IMR-90 (cell line): ENCODE measurements around the gene APPL2. TPM values are rescaled to one million over a fixed set of nuclear protein-coding genes. Genes with fewer than 3 reads are reported as not detected.

ENCODE experiments used
- ATAC-seq: fragments of 200-7000 bp; cut with Tn5 transposase; 2 replicates; pipeline ENCODE4 v1.9.1; 2020; ENCODE audit warnings: low read depth, mild to moderate bottlenecking, moderate library complexity
- BruUV-seq: library from RNA; stranded (reverse); fragments of 400-500 nt; replicated peaks from 2 replicates; lab custom pipeline; 2021; lab: Mats Ljungman, UMichigan
- CTCF ChIA-PET: fragments of 300-600 bp; formaldehyde crosslinking; extraction: SDS; loops from one replicate; lab custom pipeline; 2021; ENCODE audit warnings: antibody characterized with exemption; lab: Yijun Ruan, JAX
- POLR2A ChIA-PET: fragments of 300-600 bp; sonication (Branson Sonifier 250); formaldehyde crosslinking; loops from one replicate; lab custom pipeline; 2022; ENCODE audit warnings: antibody characterized with exemption; ENCODE audit not compliant: unreplicated experiment; lab: Charles Lee
- DNase-seq: peaks from one replicate; pipeline ENCODE4 v3.0.0; 2013
- H2AFZ ChIP-seq: replicated peaks from 2 replicates; pipeline ENCODE3; 2013; ENCODE audit warnings: low read length, mild to moderate bottlenecking; ENCODE audit not compliant: poor library complexity
- H2AK5ac ChIP-seq: 2 replicates; pipeline ENCODE4 v1.6.1; 2013; ENCODE audit warnings: low read depth, low read length, inconsistent platforms
- H2AK9ac ChIP-seq: replicated peaks from 2 replicates; pipeline ENCODE3; 2013; ENCODE audit warnings: mild to moderate bottlenecking, low read depth, low read length, moderate library complexity; ENCODE audit not compliant: poor library complexity
- H2BK120ac ChIP-seq: 2 replicates; pipeline ENCODE4 v1.6.1; 2013; ENCODE audit warnings: low read depth, low read length, inconsistent platforms
- H2BK15ac ChIP-seq: 3 replicates; pipeline ENCODE4 v1.6.1; 2013; ENCODE audit warnings: low read depth, low read length, inconsistent platforms
- H2BK20ac ChIP-seq: 2 replicates; pipeline ENCODE4 v1.6.1; 2013; ENCODE audit warnings: low read depth, mild to moderate bottlenecking, inconsistent platforms, low read length, moderate library complexity
- H2BK5ac ChIP-seq: 2 replicates; pipeline ENCODE4 v1.6.1; 2013; ENCODE audit warnings: mild to moderate bottlenecking, low read depth, low read length, inconsistent platforms; ENCODE audit not compliant: poor library complexity, severe bottlenecking
- H3K14ac ChIP-seq: replicated peaks from 2 replicates; pipeline ENCODE4 v1.6.1; 2013; ENCODE audit warnings: low read depth, low read length, inconsistent platforms
- H3K18ac ChIP-seq: 2 replicates; pipeline ENCODE4 v1.6.1; 2013; ENCODE audit warnings: low read depth, low read length, control low read depth
- H3K23ac ChIP-seq: 2 replicates; pipeline ENCODE4 v1.6.1; 2013; ENCODE audit warnings: low read depth, low read length, inconsistent platforms
- H3K27ac ChIP-seq: 2 replicates; pipeline ENCODE4 v1.5.1; 2013; ENCODE audit warnings: mild to moderate bottlenecking, control low read depth, low read length; ENCODE audit not compliant: insufficient read depth
- H3K27me3 ChIP-seq: 2 replicates; pipeline ENCODE4 v1.6.1; 2013; ENCODE audit warnings: low read length; ENCODE audit not compliant: control insufficient read depth, insufficient read depth
- H3K36me3 ChIP-seq: 2 replicates; pipeline ENCODE4 v1.6.1; 2013; ENCODE audit warnings: low read length, mixed read lengths; ENCODE audit not compliant: control insufficient read depth, insufficient read depth
- H3K4ac ChIP-seq: 2 replicates; pipeline ENCODE4 v1.6.1; 2013; ENCODE audit warnings: low read depth, low read length, inconsistent platforms
- H3K4me1 ChIP-seq: 2 replicates; pipeline ENCODE4 v1.6.1; 2013; ENCODE audit warnings: low read length, mixed read lengths; ENCODE audit not compliant: control insufficient read depth, insufficient read depth
- H3K4me2 ChIP-seq: 2 replicates; pipeline ENCODE4 v1.6.1; 2013; ENCODE audit warnings: low read depth, mild to moderate bottlenecking, control low read depth, low read length, moderate library complexity
- H3K4me3 ChIP-seq: 2 replicates; pipeline ENCODE4 v1.5.1; 2013; ENCODE audit warnings: low read depth, mild to moderate bottlenecking, control low read depth, low read length, moderate library complexity; ENCODE audit not compliant: insufficient read depth
- H3K56ac ChIP-seq: 2 replicates; pipeline ENCODE4 v1.6.1; 2013; ENCODE audit warnings: low read length, inconsistent platforms; ENCODE audit not compliant: insufficient read depth; ENCODE audit errors: extremely low read depth
- H3K79me1 ChIP-seq, 2 experiments: 2 replicates each; pipeline ENCODE4 v1.6.1; 2013; ENCODE audit warnings: low read length in 2 of 2, inconsistent platforms in 1 of 2, low read depth in 1 of 2
- H3K9ac ChIP-seq: 2 replicates; pipeline ENCODE4 v1.6.1; 2013; ENCODE audit warnings: low read depth, low read length, control low read depth
- H3K9me1 ChIP-seq: 2 replicates; pipeline ENCODE4 v1.6.1; 2013; ENCODE audit warnings: low read length, inconsistent platforms; ENCODE audit not compliant: insufficient read depth
- H3K9me3 ChIP-seq: 2 replicates; pipeline ENCODE4 v1.6.1; 2013; ENCODE audit warnings: low read length; ENCODE audit not compliant: control insufficient read depth, insufficient read depth
- H4K20me1 ChIP-seq: 2 replicates; pipeline ENCODE4 v1.6.1; 2013; ENCODE audit warnings: low read length, inconsistent platforms; ENCODE audit not compliant: insufficient read depth
- H4K5ac ChIP-seq: 2 replicates; pipeline ENCODE4 v1.6.1; 2013; ENCODE audit warnings: mild to moderate bottlenecking, low read depth, low read length, control low read depth
- H4K8ac ChIP-seq, 2 experiments: 2 replicates each; pipeline ENCODE4 v1.6.1; 2013; ENCODE audit warnings: low read depth in 2 of 2, low read length in 2 of 2, control low read depth in 1 of 2, inconsistent platforms in 1 of 2
- H4K91ac ChIP-seq: 2 replicates; pipeline ENCODE4 v1.6.1; 2013; ENCODE audit warnings: low read depth, low read length, inconsistent platforms; ENCODE audit not compliant: insufficient read depth
- BHLHE40 ChIP-seq: fragments of 150-350 bp; IDR thresholded peaks from 2 replicates; pipeline ENCODE4 v1.6.1; 2016; ENCODE audit warnings: mild to moderate bottlenecking, low read depth, low read length
- CEBPB ChIP-seq: IDR thresholded peaks from 2 replicates; pipeline ENCODE4 v1.6.1; 2012; ENCODE audit warnings: low read depth, low read length, improper control_type of control experiment
- CHD1 ChIP-seq: IDR thresholded peaks from 2 replicates; pipeline ENCODE4 v1.6.1; 2012; ENCODE audit warnings: low read depth, low read length, improper control_type of control experiment
- FOS ChIP-seq: fragments of 150-350 bp; IDR thresholded peaks from 2 replicates; pipeline ENCODE4 v1.6.1; 2016; ENCODE audit warnings: low read depth, low read length
- MAFK ChIP-seq: IDR thresholded peaks from 2 replicates; pipeline ENCODE4 v1.6.1; 2012; ENCODE audit warnings: low read depth, low read length, improper control_type of control experiment
- MAZ ChIP-seq: IDR thresholded peaks from 2 replicates; pipeline ENCODE4 v1.6.1; 2012; ENCODE audit warnings: low read depth, mild to moderate bottlenecking, low read length, improper control_type of control experiment, moderate library complexity, borderline replicate concordance
- MXI1 ChIP-seq: IDR thresholded peaks from 2 replicates; pipeline ENCODE4 v1.6.1; 2012; ENCODE audit warnings: low read depth, mild to moderate bottlenecking, low read length, moderate library complexity, borderline replicate concordance
- NFE2L2 ChIP-seq: fragments of 150-350 bp; IDR thresholded peaks from 2 replicates; pipeline ENCODE4 v1.6.1; 2016; ENCODE audit warnings: low read depth, mild to moderate bottlenecking, low read length
- POLR2A ChIP-seq: IDR thresholded peaks from 2 replicates; pipeline ENCODE4 v1.6.1; 2012; ENCODE audit warnings: mild to moderate bottlenecking, low read depth, low read length
- RAD21 ChIP-seq: IDR thresholded peaks from 2 replicates; pipeline ENCODE4 v1.6.1; 2012; ENCODE audit warnings: low read length, improper control_type of control experiment
- RFX5 ChIP-seq: IDR thresholded peaks from 2 replicates; pipeline ENCODE4 v1.8.0; 2012; ENCODE audit warnings: low read depth, mild to moderate bottlenecking, low read length, moderate library complexity
- SMC3 ChIP-seq: fragments of 150-350 bp; IDR thresholded peaks from 2 replicates; pipeline ENCODE4 v1.6.1; 2016; ENCODE audit warnings: low read depth, mild to moderate bottlenecking, antibody characterized with exemption, low read length, moderate library complexity
- WGBS, 2 experiments: methylation state at CpG; one replicate each; pipeline versions ENCODE4 v1.1.5 to v1.1.7; 2013; ENCODE audit warnings: missing lambda C conversion rate in 2 of 2; ENCODE audit not compliant: insufficient read length in 1 of 2; ENCODE audit errors: extremely low coverage in 2 of 2; 5-methylcytosine and 5-hydroxymethylcytosine counted together
- dilution Hi-C: fragments of 300-500 bp; cut with HindIII; formaldehyde crosslinking; loops from one replicate; pipeline ENCODE4 v1.14.3; 2018; ENCODE audit warnings: low sequenced_read_pairs; ENCODE audit not compliant: unreplicated experiment
- in situ Hi-C: fragments of 300-500 bp; cut with MboI; formaldehyde crosslinking; loops from 3 replicates; pipeline ENCODE4 v1.14.3; 2019; ENCODE audit warnings: low sequenced_read_pairs, inconsistent platforms, mixed read lengths
- intact Hi-C: fragments of 100-400 bp; cut with micrococcal nuclease; formaldehyde crosslinking; loops from 2 replicates; pipeline ENCODE4 v1.10.0; 2022
- polyA plus RNA-seq, 3 experiments: library from polyadenylated mRNA; depleted of rRNA; stranded (reverse); fragments of >200 nt; gene quantifications; 2 replicates each; pipeline ENCODE4 v1.2.3, GENCODE V29; 2012; ENCODE audit warnings: low replicate concordance in 1 of 3
- total RNA-seq: library from RNA; depleted of rRNA; stranded (reverse); fragments of >200 nt; gene quantifications from 2 replicates; pipeline ENCODE4 v1.2.3, GENCODE V29; 2012
- TF ChIP-seq, protein P1 (sequence below): conservative IDR thresholded peaks from 2 replicates; pipeline ENCODE4 v1.5.1; 2012; ENCODE audit warnings: mild to moderate bottlenecking, low read depth, low read length, improper control_type of control experiment
- TF ChIP-seq, protein P2 (sequence below): fragments of 150-350 bp; IDR thresholded peaks from 2 replicates; pipeline ENCODE4 v1.6.1; 2016; ENCODE audit warnings: low read depth, mild to moderate bottlenecking, low read length, moderate library complexity, borderline replicate concordance

The APPL2 gene
- total and polyA plus RNA-seq, 2 of the 4 experiments (the other 2 are of a cell fraction) = 42.3 to 65.8 TPM

DNA sequence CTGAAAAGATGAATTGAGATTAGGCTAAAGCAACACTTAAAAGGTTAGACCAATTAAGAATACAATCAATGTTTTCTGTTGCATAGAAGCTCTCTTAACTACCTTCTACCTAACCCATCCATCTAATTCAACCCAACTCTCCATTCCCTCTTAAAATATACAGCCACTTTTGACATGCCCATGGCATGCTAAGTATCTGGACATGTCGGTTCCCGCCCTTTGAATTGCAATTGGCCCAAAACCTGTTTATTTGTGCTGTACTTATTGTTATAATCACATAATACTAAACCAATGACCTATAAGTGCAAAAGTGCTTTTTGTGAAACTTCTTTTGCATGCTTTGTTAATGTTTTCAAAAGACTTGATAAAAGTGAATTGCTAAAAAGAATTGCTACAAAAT, 37.6 kb upstream of the APPL2 start:
- H3K27ac ChIP-seq = no peak overlapping the region
- WGBS, 2 experiments = no CpG with 5 or more reads among the region's 2 CpGs
- no peak overlapping the region for H2AK9ac ChIP-seq
- H3K27me3 ChIP-seq = no peaks in the 10 kb centered on the region
- no peak overlapping the region for H2AFZ ChIP-seq
- H3K18ac ChIP-seq = no peak overlapping the region
- CTCF ChIA-PET = interaction anchor here (1.0 kb wide), 1 partner anchor 48 kb away, joined by 3 read pairs; no protein-coding TSS in a partner anchor
- DNase-seq (no peak), ATAC-seq (no peak)
- H4K5ac ChIP-seq = no peak overlapping the region
- no peak overlapping the region for H3K4ac ChIP-seq
- H3K4me2 ChIP-seq = no peak overlapping the region
- no peak overlapping the region for H4K91ac ChIP-seq
- in situ Hi-C loops = no loop called here
- no peak overlapping the region for H2BK120ac ChIP-seq
- no peak overlapping the region for H3K23ac ChIP-seq
- TF ChIP-seq MAZ (no peak), BHLHE40 (no peak), CEBPB (no peak), RFX5 (no peak), NFE2L2 (no peak), MAFK (no peak), POLR2A (no peak), CHD1 (no peak), SMC3 (no peak), MXI1 (no peak), RAD21 (no peak), FOS (no peak)
- TF ChIP-seq, protein P1, sequence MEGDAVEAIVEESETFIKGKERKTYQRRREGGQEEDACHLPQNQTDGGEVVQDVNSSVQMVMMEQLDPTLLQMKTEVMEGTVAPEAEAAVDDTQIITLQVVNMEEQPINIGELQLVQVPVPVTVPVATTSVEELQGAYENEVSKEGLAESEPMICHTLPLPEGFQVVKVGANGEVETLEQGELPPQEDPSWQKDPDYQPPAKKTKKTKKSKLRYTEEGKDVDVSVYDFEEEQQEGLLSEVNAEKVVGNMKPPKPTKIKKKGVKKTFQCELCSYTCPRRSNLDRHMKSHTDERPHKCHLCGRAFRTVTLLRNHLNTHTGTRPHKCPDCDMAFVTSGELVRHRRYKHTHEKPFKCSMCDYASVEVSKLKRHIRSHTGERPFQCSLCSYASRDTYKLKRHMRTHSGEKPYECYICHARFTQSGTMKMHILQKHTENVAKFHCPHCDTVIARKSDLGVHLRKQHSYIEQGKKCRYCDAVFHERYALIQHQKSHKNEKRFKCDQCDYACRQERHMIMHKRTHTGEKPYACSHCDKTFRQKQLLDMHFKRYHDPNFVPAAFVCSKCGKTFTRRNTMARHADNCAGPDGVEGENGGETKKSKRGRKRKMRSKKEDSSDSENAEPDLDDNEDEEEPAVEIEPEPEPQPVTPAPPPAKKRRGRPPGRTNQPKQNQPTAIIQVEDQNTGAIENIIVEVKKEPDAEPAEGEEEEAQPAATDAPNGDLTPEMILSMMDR = no peak
- TF ChIP-seq, protein P2, sequence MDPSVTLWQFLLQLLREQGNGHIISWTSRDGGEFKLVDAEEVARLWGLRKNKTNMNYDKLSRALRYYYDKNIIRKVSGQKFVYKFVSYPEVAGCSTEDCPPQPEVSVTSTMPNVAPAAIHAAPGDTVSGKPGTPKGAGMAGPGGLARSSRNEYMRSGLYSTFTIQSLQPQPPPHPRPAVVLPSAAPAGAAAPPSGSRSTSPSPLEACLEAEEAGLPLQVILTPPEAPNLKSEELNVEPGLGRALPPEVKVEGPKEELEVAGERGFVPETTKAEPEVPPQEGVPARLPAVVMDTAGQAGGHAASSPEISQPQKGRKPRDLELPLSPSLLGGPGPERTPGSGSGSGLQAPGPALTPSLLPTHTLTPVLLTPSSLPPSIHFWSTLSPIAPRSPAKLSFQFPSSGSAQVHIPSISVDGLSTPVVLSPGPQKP = no peak
- dilution Hi-C loops = no loop called here
- no peaks in the 10 kb centered on the region for H3K36me3 ChIP-seq
- POLR2A ChIA-PET = no interaction called here
- no peak overlapping the region for H2BK15ac ChIP-seq
- H3K4me1 ChIP-seq = peaks cover 7% of the 10 kb centered on the region
- 0 out of 4 replicates have a peak, but pooled peaks cover 0 to 2% of the 10 kb centered on the region in 2 experiments for H3K79me1 ChIP-seq
- H2AK5ac ChIP-seq = no peak overlapping the region
- intact Hi-C loops = no loop called here
- H3K9me3 ChIP-seq = no peaks in the 10 kb centered on the region
- no peak overlapping the region for H2BK20ac ChIP-seq
- no peak overlapping the region for H3K56ac ChIP-seq
- no TSS peak for BruUV-seq
- H2BK5ac ChIP-seq = no peak overlapping the region
- H3K9ac ChIP-seq = no peak overlapping the region
- H3K9me1 ChIP-seq = 0 out of 2 replicates have a peak, but pooled peaks cover 2% of the 10 kb centered on the region
- no peak overlapping the region for H3K14ac ChIP-seq
- no peaks in the 10 kb centered on the region for H4K20me1 ChIP-seq
- H4K8ac ChIP-seq = no peak overlapping the region
- H3K4me3 ChIP-seq = no peak overlapping the region
